Right lobe of liver (tissue), 4 donors: ENCODE data around the gene GRK1.

Source experiments
- POLR2A ChIP-seq: fragments of 450-650 bp; IDR thresholded peaks from one replicate; pipeline ENCODE4 v1.6.1; 2017; ENCODE audit warnings: antibody characterized with exemption, mild to moderate bottlenecking
- TF ChIP-seq, protein P1 (sequence below), 4 donors: fragments of 200-600 bp in 3 of 4; fragments of 450-650 bp in 1 of 4; IDR thresholded peaks; one replicate each; pipeline versions ENCODE4 v1.5.1 to v1.8.0; 2016 to 2022; ENCODE audit warnings: antibody characterized with exemption in 4 of 4, mild to moderate bottlenecking in 2 of 4
- donor health status: DM: no; HTN: no; CAD: no.
- donor health status: DM: no; HTN: no; CAD: no.
- donor health status: DM: no; HTN: yes; CAD: no.

DNA sequence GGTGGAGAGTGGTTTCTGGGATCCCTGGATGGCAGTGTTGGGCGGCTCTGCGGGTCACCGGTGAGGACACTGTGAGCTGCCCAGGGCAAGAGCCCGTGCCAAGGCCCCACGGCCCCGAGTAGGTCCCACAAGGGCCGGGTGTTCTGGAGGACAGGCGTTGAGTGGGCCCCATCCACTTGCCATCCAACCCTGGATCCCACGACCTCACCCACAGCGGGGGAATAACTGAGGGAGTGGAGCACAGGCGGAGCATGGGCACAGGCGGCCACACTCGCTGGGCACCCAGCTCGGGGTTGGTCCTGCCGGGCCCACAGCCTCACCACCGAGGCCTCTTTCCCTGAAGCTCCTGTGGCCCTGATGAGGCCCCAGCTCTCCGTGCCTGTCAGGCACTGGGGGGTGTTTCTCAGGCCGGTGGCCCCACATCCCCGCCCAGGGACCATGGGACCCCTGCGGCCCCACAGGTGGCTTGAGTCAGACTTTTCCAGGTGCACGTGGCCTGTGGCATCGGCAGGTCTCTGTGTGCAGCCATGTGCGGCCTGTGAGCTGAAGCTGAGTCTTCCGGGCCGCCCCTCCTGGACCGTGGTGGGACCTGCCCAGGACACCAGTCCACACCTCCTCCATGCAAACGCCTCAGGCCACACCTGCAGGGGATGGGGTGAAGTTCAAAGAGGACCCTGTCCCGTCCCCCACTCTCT is 108.6 kb downstream of the GRK1 start:
- TF ChIP-seq, protein P1, sequence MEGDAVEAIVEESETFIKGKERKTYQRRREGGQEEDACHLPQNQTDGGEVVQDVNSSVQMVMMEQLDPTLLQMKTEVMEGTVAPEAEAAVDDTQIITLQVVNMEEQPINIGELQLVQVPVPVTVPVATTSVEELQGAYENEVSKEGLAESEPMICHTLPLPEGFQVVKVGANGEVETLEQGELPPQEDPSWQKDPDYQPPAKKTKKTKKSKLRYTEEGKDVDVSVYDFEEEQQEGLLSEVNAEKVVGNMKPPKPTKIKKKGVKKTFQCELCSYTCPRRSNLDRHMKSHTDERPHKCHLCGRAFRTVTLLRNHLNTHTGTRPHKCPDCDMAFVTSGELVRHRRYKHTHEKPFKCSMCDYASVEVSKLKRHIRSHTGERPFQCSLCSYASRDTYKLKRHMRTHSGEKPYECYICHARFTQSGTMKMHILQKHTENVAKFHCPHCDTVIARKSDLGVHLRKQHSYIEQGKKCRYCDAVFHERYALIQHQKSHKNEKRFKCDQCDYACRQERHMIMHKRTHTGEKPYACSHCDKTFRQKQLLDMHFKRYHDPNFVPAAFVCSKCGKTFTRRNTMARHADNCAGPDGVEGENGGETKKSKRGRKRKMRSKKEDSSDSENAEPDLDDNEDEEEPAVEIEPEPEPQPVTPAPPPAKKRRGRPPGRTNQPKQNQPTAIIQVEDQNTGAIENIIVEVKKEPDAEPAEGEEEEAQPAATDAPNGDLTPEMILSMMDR (IDR thresholded peaks at IDR 0.05): no peak
- TF ChIP-seq POLR2A: no peak
